Measurements from ENCODE around the gene AMZ1.

AMZ1 gene

GRCh38 chr7:2662273-2663120 lies 25.5 kb upstream of the AMZ1 start:
- Histone ChIP-seq H3K9ac (ENCODE audit: low read depth, low read length) (no peak overlapping the region), H3K9me3 (ENCODE audit: insufficient read depth, low read depth, low read length) (no peaks in the 10 kb centered on the region), H3K27me3 (ENCODE audit: insufficient read depth, low read length) (peaks cover 6% of the 10 kb centered on the region; the same call in 1 of the 2 replicates), H3K4me3 (ENCODE audit: low read length) (no peak overlapping the region), H3K27ac (ENCODE audit: low read length) (no peak overlapping the region), H3K36me3 (ENCODE audit: insufficient read depth, low read depth, low read length) (peaks cover 26% of the 10 kb centered on the region), H3K4me1 (ENCODE audit: insufficient read depth, low read length) (no peaks in the 10 kb centered on the region; the same call in 1 of the 2 replicates)

- H3K27ac ChIP-seq (ENCODE audit: low read length) = no peak overlapping the region
These were observed 24.7 kb upstream of the AMZ1 start for GRCh38 chr7:2663121-2663886.

GRCh38 chr7:2663960-2664359 lies 24.0 kb upstream of the AMZ1 start:
- H3K9ac ChIP-seq (ENCODE audit: low read depth, low read length) = no peak overlapping the region

More at GRCh38 chr7:2663121-2663886, 24.7 kb upstream of the AMZ1 start:
- no peak overlapping the region for H3K9ac ChIP-seq (ENCODE audit: low read depth, low read length)
- H3K9me3 ChIP-seq (ENCODE audit: insufficient read depth, low read depth, low read length) = no peaks in the 10 kb centered on the region
- H3K4me3 ChIP-seq (ENCODE audit: low read length) = no peak overlapping the region
- no peaks in the 10 kb centered on the region; the same call in 1 of the 2 replicates for H3K4me1 ChIP-seq (ENCODE audit: insufficient read depth, low read length)
- peaks cover 18% of the 10 kb centered on the region for H3K36me3 ChIP-seq (ENCODE audit: insufficient read depth, low read depth, low read length)
- peaks cover 6% of the 10 kb centered on the region; the same call in 1 of the 2 replicates for H3K27me3 ChIP-seq (ENCODE audit: insufficient read depth, low read length)

GRCh38 chr7:2665359-2665791 lies 22.6 kb upstream of the AMZ1 start:
- Histone ChIP-seq H3K4me3 (ENCODE audit: low read length) (no peak overlapping the region), H3K27me3 (ENCODE audit: insufficient read depth, low read length) (peaks cover 6% of the 10 kb centered on the region; the same call in 1 of the 2 replicates), H3K4me1 (ENCODE audit: insufficient read depth, low read length) (no peaks in the 10 kb centered on the region; the same call in 1 of the 2 replicates), H3K9ac (ENCODE audit: low read depth, low read length) (no peak overlapping the region), H3K36me3 (ENCODE audit: insufficient read depth, low read depth, low read length) (peaks cover 14% of the 10 kb centered on the region; the same call in 1 of the 2 replicates), H3K27ac (ENCODE audit: low read length) (no peak overlapping the region), H3K9me3 (ENCODE audit: insufficient read depth, low read depth, low read length) (no peaks in the 10 kb centered on the region)

More at GRCh38 chr7:2663960-2664359, 24.0 kb upstream of the AMZ1 start:
- Histone ChIP-seq H3K27ac (ENCODE audit: low read length) (no peak overlapping the region), H3K9me3 (ENCODE audit: insufficient read depth, low read depth, low read length) (no peaks in the 10 kb centered on the region), H3K4me1 (ENCODE audit: insufficient read depth, low read length) (no peaks in the 10 kb centered on the region; the same call in 1 of the 2 replicates), H3K27me3 (ENCODE audit: insufficient read depth, low read length) (peaks cover 6% of the 10 kb centered on the region; the same call in 1 of the 2 replicates), H3K36me3 (ENCODE audit: insufficient read depth, low read depth, low read length) (peaks cover 14% of the 10 kb centered on the region; the same call in 1 of the 2 replicates), H3K4me3 (ENCODE audit: low read length) (no peak overlapping the region)

DNA sequence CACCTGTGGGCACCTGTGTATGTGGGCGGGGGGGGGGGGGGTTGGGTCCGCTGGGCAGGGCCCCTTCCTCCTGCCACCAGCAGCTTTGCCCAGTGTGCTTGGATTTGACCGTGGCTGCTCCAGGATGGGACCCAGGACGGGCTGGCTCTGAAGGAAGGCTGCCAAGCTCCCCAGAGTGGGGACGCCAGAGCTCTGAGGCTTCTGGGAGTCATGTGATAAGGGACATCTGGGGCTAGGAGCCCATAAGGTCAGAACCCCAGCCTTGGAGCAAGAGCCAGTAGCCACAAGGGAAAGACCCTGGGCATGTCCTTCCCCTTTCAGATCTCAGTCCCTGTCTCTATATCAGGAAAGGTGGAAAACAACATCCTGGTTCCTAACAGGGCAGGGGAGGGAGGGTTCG lies 21.8 kb upstream of the AMZ1 start:
- Histone ChIP-seq H3K9ac (ENCODE audit: low read depth, low read length) (no peak overlapping the region), H3K27ac (ENCODE audit: low read length) (no peak overlapping the region), H3K9me3 (ENCODE audit: insufficient read depth, low read depth, low read length) (no peaks in the 10 kb centered on the region), H3K27me3 (ENCODE audit: insufficient read depth, low read length) (peaks cover 6% of the 10 kb centered on the region; the same call in 1 of the 2 replicates), H3K4me3 (ENCODE audit: low read length) (no peak overlapping the region), H3K4me1 (ENCODE audit: insufficient read depth, low read length) (no peaks in the 10 kb centered on the region; the same call in 1 of the 2 replicates), H3K36me3 (ENCODE audit: insufficient read depth, low read depth, low read length) (peaks cover 10% of the 10 kb centered on the region; the same call in 1 of the 2 replicates)

- Histone ChIP-seq H3K27me3 (ENCODE audit: insufficient read depth, low read length) (peaks cover 6% of the 10 kb centered on the region; the same call in 1 of the 2 replicates), H3K4me1 (ENCODE audit: insufficient read depth, low read length) (no peaks in the 10 kb centered on the region; the same call in 1 of the 2 replicates), H3K27ac (ENCODE audit: low read length) (no peak overlapping the region), H3K4me3 (ENCODE audit: low read length) (no peak overlapping the region), H3K9me3 (ENCODE audit: insufficient read depth, low read depth, low read length) (no peaks in the 10 kb centered on the region), H3K36me3 (ENCODE audit: insufficient read depth, low read depth, low read length) (peaks cover 4% of the 10 kb centered on the region; the same call in 1 of the 2 replicates), H3K9ac (ENCODE audit: low read depth, low read length) (no peak overlapping the region)
These were observed 21.3 kb upstream of the AMZ1 start for GRCh38 chr7:2666588-2667250.

GRCh38 chr7:2667843-2668242 lies 20.2 kb upstream of the AMZ1 start:
- Histone ChIP-seq H3K27me3 (ENCODE audit: insufficient read depth, low read length) (peaks cover 6% of the 10 kb centered on the region; the same call in 1 of the 2 replicates), H3K4me3 (ENCODE audit: low read length) (no peak overlapping the region), H3K9me3 (ENCODE audit: insufficient read depth, low read depth, low read length) (no peaks in the 10 kb centered on the region), H3K4me1 (ENCODE audit: insufficient read depth, low read length) (no peaks in the 10 kb centered on the region; the same call in 1 of the 2 replicates), H3K9ac (ENCODE audit: low read depth, low read length) (no peak overlapping the region), H3K27ac (ENCODE audit: low read length) (no peak overlapping the region), H3K36me3 (ENCODE audit: insufficient read depth, low read depth, low read length) (no peaks in the 10 kb centered on the region)

GRCh38 chr7:2668401-2668800 lies 19.6 kb upstream of the AMZ1 start:
- no peak overlapping the region for H3K4me3 ChIP-seq (ENCODE audit: low read length)
- no peak overlapping the region for H3K27ac ChIP-seq (ENCODE audit: low read length)
- H3K9ac ChIP-seq (ENCODE audit: low read depth, low read length) = no peak overlapping the region
- H3K4me1 ChIP-seq (ENCODE audit: insufficient read depth, low read length) = no peaks in the 10 kb centered on the region; the same call in 1 of the 2 replicates
- no peaks in the 10 kb centered on the region for H3K36me3 ChIP-seq (ENCODE audit: insufficient read depth, low read depth, low read length)
- H3K27me3 ChIP-seq (ENCODE audit: insufficient read depth, low read length) = peaks cover 6% of the 10 kb centered on the region; the same call in 1 of the 2 replicates
- no peaks in the 10 kb centered on the region for H3K9me3 ChIP-seq (ENCODE audit: insufficient read depth, low read depth, low read length)

DNA sequence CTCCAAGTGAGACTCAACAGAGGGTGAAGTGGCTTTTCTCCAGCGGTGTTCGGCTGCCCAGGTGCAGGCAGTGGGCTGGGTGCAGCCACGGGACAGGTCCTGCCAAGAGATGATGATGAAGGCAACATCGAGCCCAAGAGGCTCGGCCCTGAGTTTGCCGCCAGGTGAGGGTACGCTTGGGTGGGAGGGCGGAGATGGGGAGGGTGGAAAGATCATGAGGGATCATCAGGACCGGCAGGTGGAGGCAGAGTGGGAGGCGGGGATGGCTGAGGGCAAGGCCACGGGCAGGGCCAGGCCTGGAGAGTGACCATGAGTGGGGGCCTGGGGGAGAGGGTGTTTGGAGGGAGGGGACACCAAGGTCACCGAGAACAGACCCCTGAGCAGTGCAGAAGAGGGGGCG lies 17.8 kb upstream of the AMZ1 start:
- H3K4me3 ChIP-seq (ENCODE audit: low read length) = no peak overlapping the region
- H3K9ac ChIP-seq (ENCODE audit: low read depth, low read length) = no peak overlapping the region
- peaks cover 6% of the 10 kb centered on the region; the same call in 1 of the 2 replicates for H3K27me3 ChIP-seq (ENCODE audit: insufficient read depth, low read length)
- no peaks in the 10 kb centered on the region for H3K9me3 ChIP-seq (ENCODE audit: insufficient read depth, low read depth, low read length)
- H3K27ac ChIP-seq (ENCODE audit: low read length) = no peak overlapping the region
- no peaks in the 10 kb centered on the region for H3K36me3 ChIP-seq (ENCODE audit: insufficient read depth, low read depth, low read length)
- H3K4me1 ChIP-seq (ENCODE audit: insufficient read depth, low read length) = no peaks in the 10 kb centered on the region; the same call in 1 of the 2 replicates

DNA sequence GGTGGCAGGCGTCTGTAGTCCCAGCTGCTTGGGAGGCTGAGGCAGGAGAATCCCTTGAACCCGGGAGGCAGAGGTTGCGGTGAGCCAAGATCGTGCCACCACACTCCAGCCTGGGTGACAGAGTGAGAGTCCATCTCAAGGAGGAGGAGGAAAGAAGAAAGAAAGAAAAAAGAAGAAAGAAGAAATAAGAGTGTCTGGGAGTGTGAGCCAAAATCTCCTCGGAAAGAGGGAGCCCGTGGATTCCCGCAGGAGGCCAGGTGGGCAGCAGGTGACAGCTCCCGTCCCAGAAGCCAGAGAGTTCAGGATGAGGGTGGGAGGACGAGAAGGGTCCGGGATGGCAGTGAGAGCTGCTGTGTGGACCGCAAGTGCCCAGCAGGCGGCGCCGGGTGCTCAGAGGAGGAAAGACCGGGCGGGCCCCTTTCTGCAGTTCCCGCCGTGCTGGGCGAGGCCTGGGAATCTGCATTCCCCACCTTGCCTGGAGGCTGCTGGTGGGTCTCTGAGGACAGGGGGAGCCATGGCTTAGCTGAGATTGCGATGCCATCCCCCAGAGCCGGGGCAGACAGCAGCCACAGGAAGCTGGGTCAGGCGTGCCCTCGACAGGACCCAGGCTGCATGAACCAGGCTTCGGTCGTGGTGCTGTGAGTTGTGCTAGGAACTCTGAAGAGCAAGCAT lies 17.1 kb upstream of the AMZ1 start:
- no peak overlapping the region for H3K4me3 ChIP-seq (ENCODE audit: low read length)
- no peaks in the 10 kb centered on the region for H3K9me3 ChIP-seq (ENCODE audit: insufficient read depth, low read depth, low read length)
- peaks cover 6% of the 10 kb centered on the region; the same call in 1 of the 2 replicates for H3K27me3 ChIP-seq (ENCODE audit: insufficient read depth, low read length)
- no peak overlapping the region for H3K9ac ChIP-seq (ENCODE audit: low read depth, low read length)
- no peaks in the 10 kb centered on the region; the same call in 1 of the 2 replicates for H3K4me1 ChIP-seq (ENCODE audit: insufficient read depth, low read length)
- no peak overlapping the region for H3K27ac ChIP-seq (ENCODE audit: low read length)
- no peaks in the 10 kb centered on the region for H3K36me3 ChIP-seq (ENCODE audit: insufficient read depth, low read depth, low read length)
